Thoracic aorta (tissue), 2 donors: Measurements from ENCODE around the gene AGTPBP1. TPM values are rescaled to one million over a fixed set of nuclear protein-coding genes. Genes with fewer than 3 reads are reported as not detected.

ENCODE experiments used
- ATAC-seq: fragments of 150-250 bp; one replicate; pipeline ENCODE4 v1.8.0; 2017; ENCODE audit warnings: low read depth; ENCODE audit not compliant: insufficient number of reproducible peaks, low FRiP score
- DNase-seq: peaks from one replicate; pipeline ENCODE4 v3.0.0-alpha.2; 2020; ENCODE audit warnings: low spot score
- H3K27ac ChIP-seq, 2 donors: fragments of 200-600 bp; sonication (generic); 1 replicate in 1 of 2; 2 replicates in 1 of 2; pipeline ENCODE4 v1.5.1; 2016; ENCODE audit warnings: mild to moderate bottlenecking in 2 of 2, moderate library complexity in 2 of 2
- H3K27me3 ChIP-seq: fragments of 200-600 bp; sonication (generic); replicated peaks from 2 replicates; pipeline ENCODE4 v1.6.0; 2016; ENCODE audit warnings: mild to moderate bottlenecking; ENCODE audit not compliant: insufficient read depth
- H3K36me3 ChIP-seq: fragments of 200-600 bp; sonication (generic); one replicate; pipeline ENCODE4 v1.5.1; 2016
- H3K4me1 ChIP-seq, 2 donors: fragments of 200-600 bp; sonication (generic); 1 replicate in 1 of 2; 2 replicates in 1 of 2; pipeline versions ENCODE4 v1.5.1 to v1.6.0; 2016; ENCODE audit warnings: low read depth in 2 of 2, mild to moderate bottlenecking in 1 of 2; ENCODE audit not compliant: control insufficient read depth in 1 of 2
- H3K4me3 ChIP-seq: fragments of 200-600 bp; sonication (generic); 2 replicates; pipeline ENCODE4 v1.5.1; 2016; ENCODE audit warnings: mild to moderate bottlenecking
- H3K9me3 ChIP-seq: fragments of 200-600 bp; sonication (generic); 2 replicates; pipeline ENCODE4 v1.5.1; 2016
- CTCF ChIP-seq: fragments of 200-600 bp; sonication (generic); IDR thresholded peaks from one replicate; pipeline ENCODE4 v1.5.1; 2019; ENCODE audit warnings: antibody characterized with exemption
- total RNA-seq, 2 donors: library from RNA; depleted of rRNA; stranded (reverse); fragments of >200 nt; gene quantifications; one replicate each; pipeline versions ENCODE4 v1.1.0 to v1.2.3, GENCODE V29; 2016

AGTPBP1 gene
- total RNA-seq, 2 donors from 2014 or later, result 35.0 to 38.3 TPM

GRCh38 chr9:85533538-85533937 is 208.2 kb downstream of the AGTPBP1 start:
- Histone ChIP-seq H3K27ac (no peak overlapping the region), H3K27me3 (no peaks in the 10 kb centered on the region), H3K4me3 (no peak overlapping the region), H3K4me1 (peaks cover 10 to 23% of the 10 kb centered on the region in 2 donors), H3K36me3 (no peaks in the 10 kb centered on the region), H3K9me3 (no peaks in the 10 kb centered on the region)
- no peak for TF ChIP-seq CTCF
- no peak for ATAC-seq
- DNase-seq, result no peak

GRCh38 chr9:85530721-85531120 is 211.0 kb downstream of the AGTPBP1 start:
- DNase-seq (no peak), ATAC-seq (no peak)
- Histone ChIP-seq H3K9me3 (no peaks in the 10 kb centered on the region), H3K4me1 (peaks cover 0 to 7% of the 10 kb centered on the region in 2 donors), H3K27me3 (no peaks in the 10 kb centered on the region), H3K27ac (no peak overlapping the region), H3K4me3 (no peak overlapping the region), H3K36me3 (no peaks in the 10 kb centered on the region)
- no peak for TF ChIP-seq CTCF

GRCh38 chr9:85528607-85529006 is 213.1 kb downstream of the AGTPBP1 start:
- no peak overlapping the region for H3K27ac ChIP-seq
- H3K9me3 ChIP-seq, result no peaks in the 10 kb centered on the region
- no peaks in the 10 kb centered on the region for H3K27me3 ChIP-seq
- H3K36me3 ChIP-seq, result no peaks in the 10 kb centered on the region
- TF ChIP-seq CTCF, result no peak
- no peak for DNase-seq
- H3K4me3 ChIP-seq, result no peak overlapping the region
- no peak for ATAC-seq
- no peaks in the 10 kb centered on the region for H3K4me1 ChIP-seq

GRCh38 chr9:85528142-85528541 is 213.6 kb downstream of the AGTPBP1 start:
- ATAC-seq (no peak), DNase-seq (no peak)
- H3K9me3 ChIP-seq, result no peaks in the 10 kb centered on the region
- H3K4me1 ChIP-seq, result no peaks in the 10 kb centered on the region
- H3K27ac ChIP-seq, result no peak overlapping the region
- TF ChIP-seq CTCF, result no peak
- no peaks in the 10 kb centered on the region for H3K36me3 ChIP-seq
- H3K4me3 ChIP-seq, result no peak overlapping the region
- H3K27me3 ChIP-seq, result no peaks in the 10 kb centered on the region

- H3K36me3 ChIP-seq, result no peaks in the 10 kb centered on the region
- no peaks in the 10 kb centered on the region for H3K9me3 ChIP-seq
- DNase-seq (no peak), ATAC-seq (no peak)
- H3K4me1 ChIP-seq, result peaks cover 0 to 2% of the 10 kb centered on the region in 2 donors
- H3K4me3 ChIP-seq, result no peak overlapping the region
- no peaks in the 10 kb centered on the region for H3K27me3 ChIP-seq
- TF ChIP-seq CTCF, result no peak
- H3K27ac ChIP-seq, result no peak overlapping the region
These were observed 214.3 kb downstream of the AGTPBP1 start for GRCh38 chr9:85527331-85528020.
